ENCODE measurements around the gene VSTM2L.

The VSTM2L gene

DNA sequence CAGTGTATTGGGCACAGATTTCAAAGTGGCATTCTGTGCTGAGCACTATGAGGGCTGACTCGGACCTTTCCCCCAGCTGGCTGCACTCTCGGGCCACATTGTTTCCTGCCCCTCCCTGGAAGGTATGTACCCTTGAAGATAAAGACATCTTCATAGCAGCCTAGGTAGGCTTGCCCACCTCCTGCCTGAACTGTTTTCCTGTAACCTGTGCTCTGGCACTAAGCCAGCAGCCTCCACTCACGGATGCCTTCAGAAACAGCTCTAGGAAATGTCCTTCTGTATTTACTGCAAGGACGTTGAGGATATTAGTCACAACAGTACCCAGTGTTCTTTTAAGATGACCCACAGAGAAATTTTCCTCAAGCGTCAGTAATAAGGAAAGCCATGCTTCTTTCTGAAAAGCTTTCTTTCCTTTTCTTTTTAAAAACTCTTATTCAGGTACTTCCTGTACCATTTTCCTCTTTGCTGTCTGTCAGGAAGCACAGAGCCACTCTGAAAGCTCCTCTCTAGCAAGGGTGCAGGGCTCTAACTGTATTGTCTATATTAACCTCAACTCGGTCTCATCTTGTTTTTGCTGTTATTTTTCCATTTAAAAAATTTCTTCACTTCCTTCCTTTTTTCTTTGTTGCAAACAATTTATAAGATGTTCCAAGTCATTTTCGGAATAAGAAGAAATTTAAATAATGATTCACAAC, 86.8 kb downstream of the VSTM2L start:
- no peak overlapping the region for H3K4me3 ChIP-seq (ENCODE audit: low read length)
- no peak overlapping the region for H3K27ac ChIP-seq (ENCODE audit: low read depth, low read length)
- H3K9ac ChIP-seq (ENCODE audit: low read length) = no peak overlapping the region
- no peaks in the 10 kb centered on the region for H3K36me3 ChIP-seq (ENCODE audit: control insufficient read depth, insufficient read depth, low read length)
- H3K4me1 ChIP-seq (ENCODE audit: control insufficient read depth, insufficient read depth, low read length) = peaks cover 8% of the 10 kb centered on the region
- no peaks in the 10 kb centered on the region for H3K27me3 ChIP-seq (ENCODE audit: control insufficient read depth, insufficient read depth, low read length)

GRCh38 chr20:37990571-37991151, 87.7 kb downstream of the VSTM2L start:
- H3K36me3 ChIP-seq (ENCODE audit: control insufficient read depth, insufficient read depth, low read length) = peaks cover 5% of the 10 kb centered on the region
- H3K4me1 ChIP-seq (ENCODE audit: control insufficient read depth, insufficient read depth, low read length) = peaks cover 8% of the 10 kb centered on the region
- H3K9ac ChIP-seq (ENCODE audit: low read length) = no peak overlapping the region
- no peaks in the 10 kb centered on the region for H3K27me3 ChIP-seq (ENCODE audit: control insufficient read depth, insufficient read depth, low read length)
- no peak overlapping the region for H3K4me3 ChIP-seq (ENCODE audit: low read length)
- no peak overlapping the region for H3K27ac ChIP-seq (ENCODE audit: low read depth, low read length)

DNA sequence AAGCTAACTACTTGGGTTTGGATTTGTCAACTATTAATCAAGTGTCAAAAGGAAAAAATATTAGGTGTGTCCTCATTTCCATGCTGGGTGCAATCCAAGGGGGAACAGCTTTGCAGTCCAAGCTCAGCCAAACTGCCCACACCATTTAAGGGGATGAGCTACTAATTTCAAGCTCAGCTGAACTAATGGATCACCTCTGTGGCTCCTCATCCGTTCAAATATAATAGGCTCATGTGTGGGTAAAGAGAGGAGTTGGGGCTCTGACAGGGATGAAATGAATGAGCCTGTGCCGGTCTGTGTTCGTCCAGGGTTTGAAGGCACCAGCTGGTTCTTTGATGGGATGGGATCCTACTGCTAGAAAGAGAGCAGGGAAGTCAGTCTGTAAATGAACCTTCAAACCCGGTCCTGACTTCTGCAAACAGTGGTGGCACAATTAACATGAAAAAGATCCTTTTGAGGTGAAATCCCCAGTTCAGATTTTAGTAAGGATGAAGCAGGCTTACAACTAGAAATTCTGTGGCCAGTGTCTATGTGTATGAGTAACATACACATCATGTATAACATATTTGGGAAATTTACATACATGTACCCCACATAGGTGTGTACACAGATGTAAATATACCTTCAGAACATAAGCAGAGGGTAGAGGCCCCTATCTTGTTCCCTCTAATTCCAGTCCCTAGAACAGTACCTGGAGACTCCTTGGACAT, 88.4 kb downstream of the VSTM2L start:
- H3K27me3 ChIP-seq (ENCODE audit: control insufficient read depth, insufficient read depth, low read length) = no peaks in the 10 kb centered on the region
- no peak overlapping the region for H3K27ac ChIP-seq (ENCODE audit: low read depth, low read length)
- H3K4me3 ChIP-seq (ENCODE audit: low read length) = no peak overlapping the region
- H3K36me3 ChIP-seq (ENCODE audit: control insufficient read depth, insufficient read depth, low read length) = peaks cover 5% of the 10 kb centered on the region
- H3K4me1 ChIP-seq (ENCODE audit: control insufficient read depth, insufficient read depth, low read length) = peaks cover 8% of the 10 kb centered on the region
- no peak overlapping the region for H3K9ac ChIP-seq (ENCODE audit: low read length)

DNA sequence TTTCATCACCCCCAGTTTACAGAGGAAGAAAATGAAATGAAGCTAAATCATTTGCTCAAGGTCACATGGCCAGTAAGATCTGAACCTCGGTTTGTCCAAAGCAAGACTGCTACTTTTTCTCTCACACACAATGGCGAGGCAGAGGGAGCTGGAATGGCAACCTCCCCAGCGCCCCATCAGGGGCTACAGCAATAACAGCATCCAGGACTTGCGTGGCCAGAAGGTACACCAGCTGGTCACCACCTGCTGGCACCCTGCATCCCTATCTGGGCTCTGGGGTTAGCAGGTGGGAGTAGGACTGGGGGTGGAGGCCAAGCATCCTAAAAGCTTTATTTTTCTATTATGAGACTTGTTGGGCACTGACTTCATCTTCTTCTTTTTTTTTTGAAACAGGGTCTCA, 89.0 kb downstream of the VSTM2L start:
- H3K9ac ChIP-seq (ENCODE audit: low read length) = no peak overlapping the region
- peaks cover 11% of the 10 kb centered on the region for H3K36me3 ChIP-seq (ENCODE audit: control insufficient read depth, insufficient read depth, low read length)
- H3K4me3 ChIP-seq (ENCODE audit: low read length) = no peak overlapping the region
- H3K27ac ChIP-seq (ENCODE audit: low read depth, low read length) = no peak overlapping the region
- peaks cover 5% of the 10 kb centered on the region for H3K4me1 ChIP-seq (ENCODE audit: control insufficient read depth, insufficient read depth, low read length)
- no peaks in the 10 kb centered on the region for H3K27me3 ChIP-seq (ENCODE audit: control insufficient read depth, insufficient read depth, low read length)

DNA sequence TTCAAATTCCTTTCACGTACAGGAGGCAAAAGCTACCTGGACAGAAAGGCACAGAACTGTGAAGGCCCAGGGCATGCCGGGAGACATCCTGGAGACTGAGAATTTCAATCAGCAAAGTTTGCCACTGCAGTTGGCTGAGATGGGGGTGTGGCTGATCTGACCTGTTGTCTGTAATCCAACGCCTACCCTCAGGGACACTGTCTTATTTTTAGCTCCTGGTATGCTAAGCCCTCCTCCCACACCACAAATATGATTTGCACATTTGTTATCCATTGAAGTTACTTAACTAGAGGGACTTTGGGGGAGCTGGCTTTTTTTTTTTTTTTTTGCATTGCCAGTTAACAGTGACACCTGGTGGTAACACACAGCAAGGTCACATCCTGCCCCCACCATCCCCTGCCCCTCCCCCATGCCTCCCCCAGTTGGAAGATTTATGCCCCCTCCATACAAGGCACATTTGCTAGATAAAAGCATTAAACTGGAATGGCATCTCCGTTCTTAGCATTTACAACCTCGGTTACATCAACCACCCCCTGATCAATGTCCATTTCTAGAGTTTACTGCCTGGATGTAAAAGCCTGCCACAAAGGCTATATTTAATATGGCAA, 90.0 kb downstream of the VSTM2L start:
- H3K36me3 ChIP-seq (ENCODE audit: control insufficient read depth, insufficient read depth, low read length) = peaks cover 15% of the 10 kb centered on the region
- H3K4me1 ChIP-seq (ENCODE audit: control insufficient read depth, insufficient read depth, low read length) = peaks cover 3% of the 10 kb centered on the region
- no peak overlapping the region for H3K9ac ChIP-seq (ENCODE audit: low read length)
- no peak overlapping the region for H3K4me3 ChIP-seq (ENCODE audit: low read length)
- H3K27me3 ChIP-seq (ENCODE audit: control insufficient read depth, insufficient read depth, low read length) = no peaks in the 10 kb centered on the region
- H3K27ac ChIP-seq (ENCODE audit: low read depth, low read length) = no peak overlapping the region

GRCh38 chr20:37994512-37994911, 91.6 kb downstream of the VSTM2L start:
- H3K4me3 ChIP-seq (ENCODE audit: low read length) = no peak overlapping the region
- no peak overlapping the region for H3K9ac ChIP-seq (ENCODE audit: low read length)
- H3K27me3 ChIP-seq (ENCODE audit: control insufficient read depth, insufficient read depth, low read length) = no peaks in the 10 kb centered on the region
- no peak overlapping the region for H3K27ac ChIP-seq (ENCODE audit: low read depth, low read length)
- H3K4me1 ChIP-seq (ENCODE audit: control insufficient read depth, insufficient read depth, low read length) = peaks cover 3% of the 10 kb centered on the region
- H3K36me3 ChIP-seq (ENCODE audit: control insufficient read depth, insufficient read depth, low read length) = peaks cover 22% of the 10 kb centered on the region
